K562 (cell line): ENCODE results near the gene LANCL3. TPM values are rescaled to one million over a fixed set of nuclear protein-coding genes. Genes with fewer than 3 reads are reported as not detected.

Experiments used
- ATAC-seq: fragments of 200-7000 bp; cut with Tn5 transposase; 3 replicates; pipeline ENCODE4 v1.9.1; 2020; ENCODE audit warnings: moderate library complexity
- BruUV-seq: library from RNA; stranded (reverse); fragments of 400-500 nt; replicated peaks from 2 replicates; lab custom pipeline; 2021; lab: Mats Ljungman, UMichigan
- CTCF ChIA-PET: fragments of 300-600 bp; formaldehyde crosslinking; extraction: SDS; loops from one replicate; lab custom pipeline; 2021; ENCODE audit warnings: low intra/inter-chr PET ratio; lab: Yijun Ruan, JAX
- POLR2A ChIA-PET: fragments of 300-600, 350-650 bp; sonication (Branson Sonifier 250); formaldehyde crosslinking; extraction: SDS; loops from one replicate; lab custom pipeline; 2021; ENCODE audit warnings: antibody characterized with exemption, inconsistent platforms; lab: Yijun Ruan, JAX
- DNase-seq, 4 experiments: peaks; one replicate each; pipeline versions ENCODE4 v3.0.0 to v3.0.0-alpha.2; 2011 to 2018; ENCODE audit warnings: low spot score in 3 of 4, mixed read lengths in 3 of 4; ENCODE audit errors: extremely low read depth in 1 of 4
- FAIRE-seq: peaks from 2 replicates; lab custom pipeline; 2011; peaks lifted over from hg19 to GRCh38; lab: Jason Lieb, UNC
- H2AFZ ChIP-seq: 2 replicates; pipeline ENCODE4 v1.6.0; 2011; ENCODE audit warnings: low read depth, low read length, control low read depth, inconsistent platforms
- H3K27ac ChIP-seq: fragments of 200-600 bp; 3 replicates; pipeline ENCODE4 v1.8.0; 2011; ENCODE audit warnings: low read depth, mild to moderate bottlenecking, control low read depth, inconsistent platforms, low read length, moderate library complexity, mixed read lengths; ENCODE audit errors: extremely low read depth
- H3K27me3 ChIP-seq, 2 experiments: fragments of 300-600 bp in 1 of 2; 2 replicates in 1 of 2; 3 replicates in 1 of 2; pipeline versions ENCODE4 v1.6.0 to v1.8.0; 2011; ENCODE audit warnings: inconsistent platforms in 2 of 2, low read length in 2 of 2, mild to moderate bottlenecking in 1 of 2, mixed read lengths in 1 of 2, moderate library complexity in 1 of 2; ENCODE audit not compliant: control insufficient read depth in 2 of 2, insufficient read depth in 2 of 2
- H3K36me3 ChIP-seq: fragments of 300-600 bp; 3 replicates; pipeline ENCODE4 v1.8.0; 2011; ENCODE audit warnings: mild to moderate bottlenecking, low read length, inconsistent platforms; ENCODE audit not compliant: control insufficient read depth, insufficient read depth
- H3K4me1 ChIP-seq, 2 experiments: fragments of 200-600 bp in 1 of 2; replicated peaks in 1 of 2; 2 replicates in 1 of 2; 3 replicates in 1 of 2; pipeline versions ENCODE4 v1.5.1 to v1.8.0; 2011; ENCODE audit warnings: inconsistent platforms in 2 of 2, low read length in 2 of 2, mild to moderate bottlenecking in 1 of 2, mixed read lengths in 1 of 2, moderate library complexity in 1 of 2; ENCODE audit not compliant: control insufficient read depth in 2 of 2, insufficient read depth in 2 of 2
- H3K4me2 ChIP-seq: 2 replicates; pipeline ENCODE4 v1.6.1; 2011; ENCODE audit warnings: low read length, control low read depth, inconsistent platforms, mixed read lengths; ENCODE audit not compliant: insufficient read depth
- H3K4me3 ChIP-seq: fragments of 200-600 bp; sonication (generic), shearing (Covaris generic); 2 replicates; pipeline ENCODE4 v1.5.1; 2016; ENCODE audit warnings: control low read depth, inconsistent platforms
- H3K79me2 ChIP-seq: fragments of 200-600 bp; 3 replicates; pipeline ENCODE4 v1.8.0; 2011; ENCODE audit warnings: low read length, inconsistent platforms; ENCODE audit not compliant: control insufficient read depth, insufficient read depth
- H3K9ac ChIP-seq, 2 experiments: 2 replicates each; pipeline versions ENCODE4 v1.6.0 to v1.6.1; 2011; ENCODE audit warnings: low read depth in 2 of 2, low read length in 2 of 2, control low read depth in 1 of 2, inconsistent platforms in 1 of 2, mild to moderate bottlenecking in 1 of 2, mixed read lengths in 1 of 2; ENCODE audit not compliant: insufficient read depth in 1 of 2
- H3K9me1 ChIP-seq: one replicate; pipeline ENCODE4 v1.6.0; 2011; ENCODE audit warnings: inconsistent platforms, mild to moderate bottlenecking, low read length, moderate library complexity; ENCODE audit not compliant: control insufficient read depth, insufficient read depth
- H3K9me3 ChIP-seq: replicated peaks from 2 replicates; pipeline ENCODE4 v1.5.1; 2011; ENCODE audit warnings: low read depth, low read length, inconsistent platforms; ENCODE audit not compliant: control insufficient read depth, insufficient read depth
- H4K20me1 ChIP-seq: replicated peaks from 2 replicates; pipeline ENCODE4 v1.6.1; 2011; ENCODE audit warnings: low read length, inconsistent platforms, mixed read lengths; ENCODE audit not compliant: control insufficient read depth, insufficient read depth
- ARID1B ChIP-seq: fragments of 450-650 bp; IDR thresholded peaks from 2 replicates; pipeline ENCODE4 v1.6.1; 2016; ENCODE audit warnings: antibody characterized with exemption, mild to moderate bottlenecking, inconsistent platforms
- ATF2 ChIP-seq: sonication (generic); formaldehyde crosslinking; IDR thresholded peaks from 2 replicates; pipeline ENCODE4 v1.8.1; 2022; ENCODE audit warnings: missing genetic modification reagents
- CBFB ChIP-seq: sonication (generic); formaldehyde crosslinking; IDR thresholded peaks from 2 replicates; pipeline ENCODE4 v1.4.0; 2020; ENCODE audit warnings: mild to moderate bottlenecking, missing genetic modification reagents
- CBX8 ChIP-seq: fragments of 200-600 bp; sonication (generic); IDR thresholded peaks from 2 replicates; pipeline ENCODE4 v1.6.1; 2012; ENCODE audit warnings: borderline replicate concordance, mixed run types, low read depth, mild to moderate bottlenecking, moderate library complexity, mixed read lengths, low read length, control low read depth, inconsistent platforms; ENCODE audit not compliant: poor library complexity, severe bottlenecking; ENCODE audit errors: extremely low read depth
- ELF4 ChIP-seq: fragments of 450-650 bp; formaldehyde crosslinking; IDR thresholded peaks from 2 replicates; pipeline ENCODE4 v1.4.0; 2022; ENCODE audit warnings: missing genetic modification characterization
- HMBOX1 ChIP-seq: sonication (generic); IDR thresholded peaks from 2 replicates; pipeline ENCODE4 v1.6.1; 2016
- NCOA4 ChIP-seq: fragments of 450-650 bp; IDR thresholded peaks from 2 replicates; pipeline ENCODE4 v1.6.1; 2018; ENCODE audit warnings: mild to moderate bottlenecking; ENCODE audit not compliant: partially characterized antibody
- POU5F1 ChIP-seq: fragments of 150-350 bp; IDR thresholded peaks from 2 replicates; pipeline ENCODE4 v1.6.1; 2014; ENCODE audit warnings: borderline replicate concordance, low read length, low read depth, mild to moderate bottlenecking; ENCODE audit not compliant: partially characterized antibody
- RFX5 ChIP-seq: IDR thresholded peaks from 2 replicates; pipeline ENCODE4 v1.6.1; 2011; ENCODE audit warnings: low read depth, mild to moderate bottlenecking, improper control_type of control experiment, low read length
- SMARCA4 ChIP-seq: fragments of 450-650 bp; IDR thresholded peaks from 2 replicates; pipeline ENCODE4 v1.6.1; 2016
- SMARCE1 ChIP-seq: fragments of 450-650 bp; IDR thresholded peaks from 2 replicates; pipeline ENCODE4 v1.7.1; 2016; ENCODE audit warnings: mild to moderate bottlenecking
- STAT6 ChIP-seq: sonication (generic); formaldehyde crosslinking; IDR thresholded peaks from 2 replicates; pipeline ENCODE4 v1.8.1; 2023; ENCODE audit warnings: mild to moderate bottlenecking, missing genetic modification reagents
- TCF3 ChIP-seq: sonication (generic); formaldehyde crosslinking; IDR thresholded peaks from 2 replicates; pipeline ENCODE4 v1.4.0; 2020; ENCODE audit warnings: mild to moderate bottlenecking, missing genetic modification reagents
- TEAD4 ChIP-seq, 2 experiments: sonication (generic) in 1 of 2; formaldehyde crosslinking in 1 of 2; IDR thresholded peaks; 2 replicates each; pipeline versions ENCODE4 v1.6.1 to v1.8.0; 2012 to 2022; ENCODE audit warnings: borderline replicate concordance in 1 of 2, inconsistent platforms in 1 of 2, low read length in 1 of 2, mild to moderate bottlenecking in 1 of 2, missing genetic modification reagents in 1 of 2
- ZNF354B ChIP-seq: fragments of 250-450 bp; sonication (Bioruptor Pico); IDR thresholded peaks from 2 replicates; pipeline ENCODE4 v1.4.0; 2020
- WGBS: fragments of 100-300 bp; shearing (Covaris generic); methylation state at CpG from one replicate; pipeline ENCODE4 v1.1.6; 2016; ENCODE audit warnings: low coverage, mixed read lengths; ENCODE audit not compliant: insufficient coverage; ENCODE audit errors: missing lambda C conversion rate; 5-methylcytosine and 5-hydroxymethylcytosine counted together
- in situ Hi-C: fragments of 300-500 bp; cut with MboI; formaldehyde crosslinking; loops from 4 replicates; pipeline ENCODE4 v1.15.0; 2018; ENCODE audit warnings: inconsistent platforms, mixed read lengths
- intact Hi-C: fragments of 100-400 bp; cut with micrococcal nuclease; formaldehyde crosslinking; loops from 2 replicates; pipeline ENCODE4 v1.14.2; 2022
- polyA plus RNA-seq, 8 experiments: library from polyadenylated mRNA; depleted of rRNA in 4 of 8; stranded (reverse) in 5 of 8; unstranded in 3 of 8; fragments of >200 nt; fragmentation: Nextera tagmentation in 2 of 8; fragmentation: Illumina TruSeq in 1 of 8; extraction: Ambion mirVana in 2 of 8; extraction: Trizol in 1 of 8; gene quantifications; 2 replicates each; pipeline versions ENCODE4 v1.2.1 to v1.2.3, GENCODE V29; 2011 to 2014; ENCODE audit warnings: inconsistent platforms in 1 of 8, missing spikeins in 1 of 8
- total RNA-seq, 7 experiments: library from RNA; depleted of rRNA in 6 of 7; stranded (reverse); fragments of >200 nt in 6 of 7; fragmentation: Illumina TruSeq in 2 of 7; extraction: Trizol in 2 of 7; gene quantifications; 2 replicates each; pipeline versions ENCODE4 v1.2.1 to v1.2.3, GENCODE V29; 2011 to 2021; ENCODE audit warnings: low replicate concordance in 1 of 7

Gene LANCL3
- total and polyA plus RNA-seq, 9 of the 15 experiments (the other 6 are each of a cell fraction or from before 2014, with no cell fraction given) = 0.41 to 1.5 (median 0.58) TPM

DNA sequence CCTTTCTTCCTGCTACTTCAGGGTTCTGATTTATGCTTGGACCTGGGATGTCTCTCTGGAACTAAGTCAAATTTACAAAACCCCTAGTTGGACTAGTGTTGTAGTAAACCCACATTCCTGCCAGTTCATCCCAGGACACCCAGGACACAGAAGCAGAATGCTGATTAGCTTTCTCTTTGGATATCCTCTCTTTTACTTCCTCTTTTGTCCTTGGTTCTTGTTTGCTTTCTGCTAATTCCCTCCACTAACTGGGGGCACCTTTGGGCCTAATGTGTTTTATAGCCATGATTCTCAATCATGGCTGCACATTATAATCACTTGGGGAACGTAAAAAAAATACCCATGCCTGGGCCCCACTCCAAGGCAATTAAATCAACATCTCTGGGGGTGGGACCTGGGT, 42.5 kb downstream of the LANCL3 start:
- DNase-seq = no peak
- FAIRE-seq = no peak
- intact Hi-C loops (no loop called here), in situ Hi-C loops (no loop called here)
- Histone ChIP-seq H3K9ac (no peak overlapping the region), H3K36me3 (no peaks in the 10 kb centered on the region), H3K79me2 (no peaks in the 10 kb centered on the region), H3K9me1 (no peaks in the 10 kb centered on the region), H3K9me3 (no peaks in the 10 kb centered on the region), H3K4me1 (peaks cover 0 to 3% of the 10 kb centered on the region in 2 experiments; a peak in 2 of 5 replicates), H4K20me1 (no peaks in the 10 kb centered on the region), H3K4me3 (no peak overlapping the region), H3K4me2 (no peak overlapping the region), H2AFZ (no peak overlapping the region), H3K27ac (no peak overlapping the region), H3K27me3 (no peaks in the 10 kb centered on the region)
- TF ChIP-seq NCOA4 (no peak), STAT6 (CRISPR knock-in tag) (no peak), CBX8 (no peak), ZNF354B (CRISPR knock-in tag) (no peak), TCF3 (CRISPR knock-in tag) (0 out of 2 replicates have a peak, but pooled peaks have one; percentile 9), HMBOX1 (peak; percentile 62), ARID1B (peak; percentile 43; the same call in 1 of the 2 replicates), CBFB (CRISPR knock-in tag) (no peak), SMARCE1 (peak; percentile 15; the same call in 1 of the 2 replicates), SMARCA4 (peak; percentile 30; the same call in 1 of the 2 replicates), ATF2 (no peak), ELF4 (CRISPR knock-in tag) (no peak), POU5F1 (no peak), TEAD4 (IDR thresholded peaks at IDR 0.05; ENCODE audit: low read length) (peak; percentile 40; the same call in 1 of the 2 replicates), TEAD4 (CRISPR knock-in tag; IDR thresholded peaks at IDR 0.05; ENCODE audit: borderline replicate concordance) (no peak), RFX5 (no peak)
- no TSS peak for BruUV-seq
- CTCF ChIA-PET = no interaction called here
- ATAC-seq = peak; percentile 57
- POLR2A ChIA-PET = interaction anchor here (1.6 kb wide), 1 partner anchor 73 kb away, joined by 3 read pairs; no protein-coding TSS in a partner anchor
- WGBS = 20% methylated on average over 1 of the region's 1 CpG
